H9 (cell line): ENCODE results near the gene TMEM272. TPM values are rescaled to one million over a fixed set of nuclear protein-coding genes. Genes with fewer than 3 reads are reported as not detected.

Experiments used
- DNase-seq: peaks from one replicate; pipeline ENCODE4 v3.0.0-alpha.2; 2017
- H2AFZ ChIP-seq: one replicate; pipeline ENCODE4 v1.6.1; 2013; ENCODE audit warnings: mild to moderate bottlenecking, low read length, control low read depth, moderate library complexity
- H2AK5ac ChIP-seq: 2 replicates; pipeline ENCODE4 v1.6.1; 2013; ENCODE audit warnings: low read length, control low read depth, mixed read lengths; ENCODE audit not compliant: insufficient read length
- H2BK120ac ChIP-seq: one replicate; pipeline ENCODE4 v1.6.1; 2013; ENCODE audit warnings: low read depth, mild to moderate bottlenecking, low read length, control low read depth, inconsistent platforms; ENCODE audit not compliant: poor library complexity, severe bottlenecking
- H2BK12ac ChIP-seq: 2 replicates; pipeline ENCODE4 v1.6.1; 2013; ENCODE audit warnings: low read length, control low read depth, mixed read lengths, low read depth; ENCODE audit not compliant: insufficient read length
- H2BK15ac ChIP-seq: 2 replicates; pipeline ENCODE4 v1.6.1; 2013; ENCODE audit warnings: low read depth, low read length, control low read depth
- H2BK20ac ChIP-seq: one replicate; pipeline ENCODE4 v1.6.1; 2013; ENCODE audit warnings: low read depth, mild to moderate bottlenecking, low read length, control low read depth, inconsistent platforms; ENCODE audit not compliant: poor library complexity, severe bottlenecking
- H2BK5ac ChIP-seq: 2 replicates; pipeline ENCODE4 v1.6.1; 2013; ENCODE audit warnings: low read length, control low read depth, mixed read lengths; ENCODE audit not compliant: insufficient read length
- H3K14ac ChIP-seq: 2 replicates; pipeline ENCODE4 v1.6.1; 2013; ENCODE audit warnings: low read length, control low read depth; ENCODE audit not compliant: insufficient read depth
- H3K18ac ChIP-seq: 2 replicates; pipeline ENCODE4 v1.6.1; 2013; ENCODE audit warnings: low read depth, mild to moderate bottlenecking, mixed read lengths, low read length, control low read depth; ENCODE audit not compliant: insufficient read length
- H3K23ac ChIP-seq: 2 replicates; pipeline ENCODE4 v1.6.1; 2013; ENCODE audit warnings: low read length, control low read depth, mixed read lengths, low read depth; ENCODE audit not compliant: insufficient read length
- H3K23me2 ChIP-seq: 2 replicates; pipeline ENCODE4 v1.6.1; 2013; ENCODE audit warnings: low read depth, mild to moderate bottlenecking, mixed read lengths, low read length, control low read depth; ENCODE audit not compliant: insufficient read length, poor library complexity, severe bottlenecking
- H3K27ac ChIP-seq: 2 replicates; pipeline ENCODE4 v1.5.1; 2013; ENCODE audit warnings: low read length, control low read depth, mixed read lengths, low read depth; ENCODE audit not compliant: insufficient read length
- H3K27me3 ChIP-seq: 2 replicates; pipeline ENCODE4 v1.6.1; 2013; ENCODE audit warnings: low read length, control low read depth, inconsistent platforms; ENCODE audit not compliant: insufficient read depth
- H3K4ac ChIP-seq: 2 replicates; pipeline ENCODE4 v1.6.1; 2013; ENCODE audit warnings: low read depth, mild to moderate bottlenecking, control low read depth, inconsistent platforms, low read length, moderate library complexity
- H3K4me1 ChIP-seq: 2 replicates; pipeline ENCODE4 v1.6.1; 2013; ENCODE audit warnings: low read length, control low read depth, inconsistent platforms; ENCODE audit not compliant: insufficient read depth
- H3K4me2 ChIP-seq: 2 replicates; pipeline ENCODE4 v1.6.1; 2013; ENCODE audit warnings: low read length, control low read depth, mixed read lengths; ENCODE audit not compliant: insufficient read length, insufficient read depth
- H3K56ac ChIP-seq: 2 replicates; pipeline ENCODE4 v1.6.1; 2013; ENCODE audit warnings: low read depth, mild to moderate bottlenecking, mixed read lengths, low read length, control low read depth; ENCODE audit not compliant: insufficient read length
- H3K79me1 ChIP-seq: 2 replicates; pipeline ENCODE4 v1.6.1; 2013; ENCODE audit warnings: low read depth, mild to moderate bottlenecking, moderate library complexity, low read length, control low read depth, inconsistent platforms; ENCODE audit not compliant: insufficient read depth, poor library complexity, severe bottlenecking
- H3K79me2 ChIP-seq: 2 replicates; pipeline ENCODE4 v1.6.1; 2013; ENCODE audit warnings: low read length, control low read depth, inconsistent platforms; ENCODE audit not compliant: insufficient read depth
- H3K9ac ChIP-seq: 2 replicates; pipeline ENCODE4 v1.6.1; 2013; ENCODE audit warnings: low read length, control low read depth, mixed read lengths; ENCODE audit not compliant: insufficient read length; ENCODE audit errors: extremely low read depth
- H3K9me3 ChIP-seq: one replicate; pipeline ENCODE4 v1.6.1; 2013; ENCODE audit warnings: low read depth, low read length, inconsistent platforms; ENCODE audit not compliant: control insufficient read depth
- H3T11ph ChIP-seq: one replicate; pipeline ENCODE4 v1.6.1; 2013; ENCODE audit warnings: mild to moderate bottlenecking, low read length, control low read depth, inconsistent platforms
- H4K20me1 ChIP-seq: one replicate; pipeline ENCODE4 v1.6.1; 2013; ENCODE audit not compliant: control insufficient read depth, insufficient read length, insufficient read depth
- H4K5ac ChIP-seq: 2 replicates; pipeline ENCODE4 v1.6.1; 2013; ENCODE audit warnings: low read depth, mild to moderate bottlenecking, mixed read lengths, low read length, control low read depth; ENCODE audit not compliant: insufficient read length
- H4K8ac ChIP-seq: replicated peaks from 2 replicates; pipeline ENCODE4 v1.6.1; 2013; ENCODE audit warnings: low read length, control low read depth, mixed read lengths, low read depth; ENCODE audit not compliant: insufficient read length
- H4K91ac ChIP-seq: 2 replicates; pipeline ENCODE4 v1.6.1; 2013; ENCODE audit warnings: low read depth, mild to moderate bottlenecking, moderate library complexity, mixed read lengths, low read length, control low read depth; ENCODE audit not compliant: insufficient read length
- H3K27ac Mint-ChIP-seq, 3 experiments: 2 replicates in 2 of 3; 3 replicates in 1 of 3; pipeline ENCODE4 v1.8.0; 2020 to 2021; ENCODE audit warnings: mixed read lengths in 3 of 3, mild to moderate bottlenecking in 1 of 3, moderate library complexity in 1 of 3
- H3K27me3 Mint-ChIP-seq: 2 replicates; pipeline ENCODE4 v1.8.0; 2021; ENCODE audit warnings: low read depth, mild to moderate bottlenecking, moderate library complexity, mixed read lengths
- H3K36me3 Mint-ChIP-seq, 3 experiments: 2 replicates in 2 of 3; 3 replicates in 1 of 3; pipeline ENCODE4 v1.8.0; 2020 to 2021; ENCODE audit warnings: low read depth in 3 of 3, mixed read lengths in 3 of 3; ENCODE audit not compliant: insufficient read depth in 1 of 3
- H3K4me1 Mint-ChIP-seq, 2 experiments: 2 replicates each; pipeline ENCODE4 v1.8.0; 2020; ENCODE audit warnings: mixed read lengths in 2 of 2
- H3K4me3 Mint-ChIP-seq, 2 experiments: 2 replicates in 1 of 2; 3 replicates in 1 of 2; pipeline ENCODE4 v1.8.0; 2020 to 2021; ENCODE audit warnings: mild to moderate bottlenecking in 2 of 2, mixed read lengths in 2 of 2, moderate library complexity in 1 of 2
- H3K9me3 Mint-ChIP-seq, 2 experiments: 2 replicates in 1 of 2; 3 replicates in 1 of 2; pipeline ENCODE4 v1.8.0; 2020; ENCODE audit warnings: mild to moderate bottlenecking in 2 of 2, mixed read lengths in 2 of 2, moderate library complexity in 1 of 2
- WGBS: extraction: QIAGEN DNeasy Blood & Tissue Kit; methylation state at CpG from one replicate; pipeline ENCODE4 v1.1.7; 2013; ENCODE audit warnings: missing lambda C conversion rate, low lambda C conversion rate, mixed read lengths; ENCODE audit not compliant: insufficient read length; ENCODE audit errors: extremely low coverage; 5-methylcytosine and 5-hydroxymethylcytosine counted together
- total RNA-seq: library from RNA; stranded (reverse); gene quantifications from 2 replicates; pipeline ENCODE4 v1.2.1, GENCODE V29; 2021
- TF ChIP-seq, protein P1 (sequence below): fragments of 200-600 bp; sonication (generic); conservative IDR thresholded peaks from 3 replicates; pipeline ENCODE4 v1.8.0; 2021; ENCODE audit warnings: antibody characterized with exemption, mild to moderate bottlenecking

Gene TMEM272
- total RNA-seq, 1 experiment from 2014 or later: not detected

DNA sequence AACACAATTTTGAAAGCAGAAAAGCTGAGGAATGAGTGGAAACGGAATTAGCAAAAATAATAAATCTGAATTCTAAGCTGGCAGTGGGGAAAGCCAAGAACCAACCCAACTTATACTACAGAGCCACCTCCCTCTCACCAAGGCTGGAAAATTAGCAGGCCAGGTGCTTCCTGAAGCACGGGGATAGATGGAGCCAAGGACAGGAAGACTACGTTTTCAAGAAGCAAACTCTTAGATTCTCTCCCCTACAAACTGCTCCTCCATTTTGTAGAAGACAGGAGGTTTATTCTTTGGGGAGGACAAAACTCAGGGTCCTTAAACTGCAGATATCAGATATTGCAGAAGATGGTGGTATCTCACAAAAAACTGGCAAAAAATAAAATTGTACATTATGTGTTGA, 25.6 kb upstream of the TMEM272 start:
- no peak overlapping the region for H2BK5ac ChIP-seq

More for the DNA sequence above, 25.6 kb upstream of the TMEM272 start:
- H3K27me3 Mint-ChIP-seq: peaks cover 3% of the 10 kb centered on the region
- H3K23ac ChIP-seq: no peak overlapping the region
- H3T11ph ChIP-seq: no peak overlapping the region
- no peak overlapping the region for H3K4me2 ChIP-seq
- H3K4me1 ChIP-seq: no peaks in the 10 kb centered on the region
- H3K14ac ChIP-seq: no peak overlapping the region
- H3K79me2 ChIP-seq: no peaks in the 10 kb centered on the region
- no peaks in the 10 kb centered on the region for H3K9me3 Mint-ChIP-seq
- no peak overlapping the region for H2AFZ ChIP-seq
- TF ChIP-seq, protein P1, sequence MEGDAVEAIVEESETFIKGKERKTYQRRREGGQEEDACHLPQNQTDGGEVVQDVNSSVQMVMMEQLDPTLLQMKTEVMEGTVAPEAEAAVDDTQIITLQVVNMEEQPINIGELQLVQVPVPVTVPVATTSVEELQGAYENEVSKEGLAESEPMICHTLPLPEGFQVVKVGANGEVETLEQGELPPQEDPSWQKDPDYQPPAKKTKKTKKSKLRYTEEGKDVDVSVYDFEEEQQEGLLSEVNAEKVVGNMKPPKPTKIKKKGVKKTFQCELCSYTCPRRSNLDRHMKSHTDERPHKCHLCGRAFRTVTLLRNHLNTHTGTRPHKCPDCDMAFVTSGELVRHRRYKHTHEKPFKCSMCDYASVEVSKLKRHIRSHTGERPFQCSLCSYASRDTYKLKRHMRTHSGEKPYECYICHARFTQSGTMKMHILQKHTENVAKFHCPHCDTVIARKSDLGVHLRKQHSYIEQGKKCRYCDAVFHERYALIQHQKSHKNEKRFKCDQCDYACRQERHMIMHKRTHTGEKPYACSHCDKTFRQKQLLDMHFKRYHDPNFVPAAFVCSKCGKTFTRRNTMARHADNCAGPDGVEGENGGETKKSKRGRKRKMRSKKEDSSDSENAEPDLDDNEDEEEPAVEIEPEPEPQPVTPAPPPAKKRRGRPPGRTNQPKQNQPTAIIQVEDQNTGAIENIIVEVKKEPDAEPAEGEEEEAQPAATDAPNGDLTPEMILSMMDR: no peak
- H4K8ac ChIP-seq: no peak overlapping the region
- no peak for DNase-seq
- no peak overlapping the region for H3K9ac ChIP-seq
- no peaks in the 10 kb centered on the region for H3K27me3 ChIP-seq
- no peak overlapping the region for H3K4me3 Mint-ChIP-seq
- H4K91ac ChIP-seq: no peak overlapping the region
- no peak overlapping the region for H3K56ac ChIP-seq
- no peak overlapping the region for H2AK5ac ChIP-seq
- no peak overlapping the region for H2BK120ac ChIP-seq
- WGBS: no CpG with 5 or more reads among the region's 3 CpGs
- H2BK20ac ChIP-seq: no peak overlapping the region
- no peak overlapping the region for H3K27ac Mint-ChIP-seq
- no peak overlapping the region for H3K27ac ChIP-seq
- no peaks in the 10 kb centered on the region for H3K23me2 ChIP-seq
- no peaks in the 10 kb centered on the region for H3K36me3 Mint-ChIP-seq
- H3K9me3 ChIP-seq: no peaks in the 10 kb centered on the region
- H3K79me1 ChIP-seq: no peaks in the 10 kb centered on the region
- H3K18ac ChIP-seq: no peak overlapping the region
- no peak overlapping the region for H2BK12ac ChIP-seq
- no peak overlapping the region for H3K4ac ChIP-seq
- no peak overlapping the region for H4K5ac ChIP-seq
- H4K20me1 ChIP-seq: peaks cover 2% of the 10 kb centered on the region
- H3K4me1 Mint-ChIP-seq: no peaks in the 10 kb centered on the region
- H2BK15ac ChIP-seq: no peak overlapping the region
